Activated CD8-positive, alpha-beta T cell treated with anti-CD3 and anti-CD28 coated beads for 36 hours (primary cell): ENCODE results near the gene MAP2. TPM values are rescaled to one million over a fixed set of nuclear protein-coding genes. Genes with fewer than 3 reads are reported as not detected.

Experiments used
- ATAC-seq: fragments of 200-7000 bp; cut with Tn5 transposase; one replicate; pipeline ENCODE4 v1.10.0; 2021; ENCODE audit warnings: mild to moderate bottlenecking, moderate library complexity
- CTCF ChIA-PET: fragments of 350-600 bp; sonication (Branson Sonifier 250); formaldehyde crosslinking; loops from one replicate; lab custom pipeline; 2021; ENCODE audit warnings: antibody characterized with exemption; lab: Charles Lee
- POLR2A ChIA-PET: fragments of 350-600 bp; sonication (Branson Sonifier 250); formaldehyde crosslinking; loops from one replicate; lab custom pipeline; 2021; ENCODE audit warnings: antibody characterized with exemption; lab: Charles Lee
- DNase-seq: peaks from one replicate; pipeline ENCODE4 v3.0.0-alpha.2; 2020
- H3K27ac Mint-ChIP-seq: one replicate; pipeline ENCODE4 v1.8.0; 2021; ENCODE audit warnings: mild to moderate bottlenecking, mixed read lengths
- H3K27me3 Mint-ChIP-seq: one replicate; pipeline ENCODE4 v1.8.0; 2021; ENCODE audit warnings: mixed read lengths
- H3K36me3 Mint-ChIP-seq: one replicate; pipeline ENCODE4 v1.8.0; 2021; ENCODE audit warnings: low read depth, mixed read lengths
- H3K4me1 Mint-ChIP-seq: one replicate; pipeline ENCODE4 v1.8.0; 2021; ENCODE audit warnings: low read depth, mixed read lengths
- H3K4me3 Mint-ChIP-seq: one replicate; pipeline ENCODE4 v1.8.0; 2021; ENCODE audit warnings: mild to moderate bottlenecking, moderate library complexity, mixed read lengths
- H3K9me3 Mint-ChIP-seq: one replicate; pipeline ENCODE4 v1.8.0; 2021; ENCODE audit warnings: mixed read lengths
- CTCF ChIP-seq: fragments of 200-600 bp; IDR thresholded peaks from one replicate; pipeline ENCODE4 v1.8.0; 2022; ENCODE audit warnings: antibody characterized with exemption, mild to moderate bottlenecking
- intact Hi-C: fragments of 100-400 bp; cut with micrococcal nuclease; formaldehyde crosslinking; loops from one replicate; pipeline ENCODE4 v1.10.0; 2022
- total RNA-seq, 2 experiments: library from RNA; stranded (reverse); gene quantifications; one replicate each; pipeline ENCODE4 v1.2.3, GENCODE V29; 2021

Gene MAP2
- total RNA-seq, 2 experiments from 2014 or later = not detected

- ATAC-seq = no peak
- intact Hi-C loops = no loop called here
- no peak for TF ChIP-seq CTCF
- Mint-ChIP-seq H3K27me3 (no peaks in the 10 kb centered on the region), H3K4me1 (no peaks in the 10 kb centered on the region), H3K4me3 (no peak overlapping the region), H3K27ac (no peak overlapping the region), H3K36me3 (no peaks in the 10 kb centered on the region), H3K9me3 (no peaks in the 10 kb centered on the region)
- ChIA-PET CTCF (no interaction called here), POLR2A (no interaction called here)
- no peak for DNase-seq
Observed at GRCh38 chr2:209663139-209663538, 239.3 kb downstream of the MAP2 start.

- ATAC-seq = no peak
- Mint-ChIP-seq H3K9me3 (no peaks in the 10 kb centered on the region), H3K27me3 (no peaks in the 10 kb centered on the region), H3K36me3 (no peaks in the 10 kb centered on the region), H3K4me1 (no peaks in the 10 kb centered on the region), H3K4me3 (no peak overlapping the region), H3K27ac (no peak overlapping the region)
- ChIA-PET POLR2A (no interaction called here), CTCF (no interaction called here)
- intact Hi-C loops = no loop called here
- DNase-seq = no peak
- TF ChIP-seq CTCF = no peak
Observed at GRCh38 chr2:209663656-209664055, 239.8 kb downstream of the MAP2 start.

- no peak for TF ChIP-seq CTCF
- no peaks in the 10 kb centered on the region for H3K27me3 Mint-ChIP-seq
- intact Hi-C loops = no loop called here
- no peaks in the 10 kb centered on the region for H3K9me3 Mint-ChIP-seq
- ChIA-PET CTCF (no interaction called here), POLR2A (no interaction called here)
- no peaks in the 10 kb centered on the region for H3K4me1 Mint-ChIP-seq
- no peak overlapping the region for H3K4me3 Mint-ChIP-seq
- ATAC-seq (no peak), DNase-seq (no peak)
- no peaks in the 10 kb centered on the region for H3K36me3 Mint-ChIP-seq
- no peak overlapping the region for H3K27ac Mint-ChIP-seq
Observed at GRCh38 chr2:209666296-209666695, 242.4 kb downstream of the MAP2 start.

- no peak for TF ChIP-seq CTCF
- DNase-seq = no peak
- ChIA-PET CTCF (no interaction called here), POLR2A (no interaction called here)
- H3K4me1 Mint-ChIP-seq = no peaks in the 10 kb centered on the region
- no peak overlapping the region for H3K27ac Mint-ChIP-seq
- ATAC-seq = no peak
- no peak overlapping the region for H3K4me3 Mint-ChIP-seq
- H3K27me3 Mint-ChIP-seq = no peaks in the 10 kb centered on the region
- intact Hi-C loops = no loop called here
- H3K9me3 Mint-ChIP-seq = no peaks in the 10 kb centered on the region
- no peaks in the 10 kb centered on the region for H3K36me3 Mint-ChIP-seq
Observed at GRCh38 chr2:209671020-209671680, 247.3 kb downstream of the MAP2 start.

- Mint-ChIP-seq H3K9me3 (no peaks in the 10 kb centered on the region), H3K4me3 (no peak overlapping the region), H3K36me3 (no peaks in the 10 kb centered on the region), H3K27ac (no peak overlapping the region), H3K27me3 (no peaks in the 10 kb centered on the region), H3K4me1 (no peaks in the 10 kb centered on the region)
- intact Hi-C loops = no loop called here
- ChIA-PET POLR2A (no interaction called here), CTCF (no interaction called here)
- no peak for TF ChIP-seq CTCF
- DNase-seq (no peak), ATAC-seq (no peak)
Observed at GRCh38 chr2:209673811-209674210, 250.0 kb downstream of the MAP2 start.
